GM18858 (cell line): ENCODE data around the gene TMEM82.
"Not testable (repeated sequence)": the region's sequence is repeated elsewhere in the genome, so short reads cannot be mapped to it uniquely, and the experiment has no call there.

Source experiments
- ATAC-seq: cut with Tn5 transposase; IDR thresholded peaks from one replicate; pipeline ENCODE4 v1.9.1; 2021; ENCODE audit not compliant: unreplicated experiment

TMEM82 gene

GRCh38 chr1:15742339-15742801 is at the start of gene TMEM82:
Gene TMEM82 (plus strand): TSS chr1:15742499. CDS start chr1:15742560, 61 bp downstream.
- ATAC-seq = no peak

- no peak for ATAC-seq
Measured at GRCh38 chr1:15693371-15693770, 48.9 kb upstream of the TMEM82 start.

GRCh38 chr1:15696956-15697521 is 45.3 kb upstream of the TMEM82 start:
- peak; percentile 71 for ATAC-seq

- no peak for ATAC-seq
Measured at GRCh38 chr1:15698201-15698600, 44.1 kb upstream of the TMEM82 start.

- ATAC-seq = not testable (repeated sequence)
Measured at GRCh38 chr1:15699321-15699720, 43.0 kb upstream of the TMEM82 start.

GRCh38 chr1:15700508-15700907 is 41.8 kb upstream of the TMEM82 start:
- no peak for ATAC-seq

GRCh38 chr1:15701784-15702183 is 40.5 kb upstream of the TMEM82 start:
- no peak for ATAC-seq

- ATAC-seq = no peak
Measured at GRCh38 chr1:15702722-15703550, 39.4 kb upstream of the TMEM82 start.

- no peak for ATAC-seq
Measured at GRCh38 chr1:15703562-15703961, 38.7 kb upstream of the TMEM82 start.

- ATAC-seq = no peak
Measured at GRCh38 chr1:15704526-15705183, 37.6 kb upstream of the TMEM82 start.

- no peak for ATAC-seq
Measured at GRCh38 chr1:15705184-15705566, 37.1 kb upstream of the TMEM82 start.

GRCh38 chr1:15706751-15707150 is 35.5 kb upstream of the TMEM82 start:
- no peak for ATAC-seq

- ATAC-seq = no peak
Measured at GRCh38 chr1:15707239-15707925, 34.9 kb upstream of the TMEM82 start.

GRCh38 chr1:15708486-15709137 is 33.7 kb upstream of the TMEM82 start:
- no peak for ATAC-seq

- ATAC-seq = no peak
Measured at GRCh38 chr1:15709226-15709625, 33.1 kb upstream of the TMEM82 start.

GRCh38 chr1:15712168-15712567 is 30.1 kb upstream of the TMEM82 start:
- no peak for ATAC-seq

GRCh38 chr1:15714406-15715136 is 27.7 kb upstream of the TMEM82 start:
- ATAC-seq = no peak

- ATAC-seq = no peak
Measured at GRCh38 chr1:15717418-15718125, 24.7 kb upstream of the TMEM82 start.

- no peak for ATAC-seq
Measured at GRCh38 chr1:15718199-15718601, 24.1 kb upstream of the TMEM82 start.
